Mucosa of rectum (tissue), 2 donors: ENCODE results near the gene TMEM94.
"Not testable (repeated sequence)": the region's sequence is repeated elsewhere in the genome, so short reads cannot be mapped to it uniquely, and the experiment has no call there.

Experiments
- H3K27ac ChIP-seq, 2 donors: one replicate each; pipeline ENCODE4 v1.7.0; 2013; ENCODE audit warnings: inconsistent platforms in 2 of 2, low read depth in 2 of 2, low read length in 2 of 2
- H3K27me3 ChIP-seq, 2 donors: one replicate each; pipeline ENCODE4 v1.7.0; 2013; ENCODE audit warnings: low read length in 2 of 2; ENCODE audit not compliant: control insufficient read depth in 2 of 2, insufficient read depth in 2 of 2
- H3K36me3 ChIP-seq, 2 donors: one replicate each; pipeline ENCODE4 v1.7.0; 2013; ENCODE audit warnings: low read length in 2 of 2; ENCODE audit not compliant: control insufficient read depth in 2 of 2, insufficient read depth in 2 of 2
- H3K4me1 ChIP-seq, 2 donors: one replicate each; pipeline ENCODE4 v1.7.0; 2013; ENCODE audit warnings: low read length in 2 of 2, mild to moderate bottlenecking in 1 of 2; ENCODE audit not compliant: control insufficient read depth in 2 of 2, insufficient read depth in 2 of 2
- H3K4me3 ChIP-seq, 2 donors: one replicate each; pipeline ENCODE4 v1.7.0; 2013; ENCODE audit warnings: low read length in 2 of 2
- H3K9ac ChIP-seq, 2 donors: one replicate each; pipeline ENCODE4 v1.7.0; 2013; ENCODE audit warnings: low read length in 2 of 2, low read depth in 1 of 2, mild to moderate bottlenecking in 1 of 2
- H3K9me3 ChIP-seq, 2 donors: one replicate each; pipeline ENCODE4 v1.7.0; 2013; ENCODE audit warnings: low read length in 2 of 2; ENCODE audit not compliant: control insufficient read depth in 2 of 2
- donor health status: healthy.
- donor health status: Normal muscosa, but diverticular disease.

TMEM94 gene

DNA sequence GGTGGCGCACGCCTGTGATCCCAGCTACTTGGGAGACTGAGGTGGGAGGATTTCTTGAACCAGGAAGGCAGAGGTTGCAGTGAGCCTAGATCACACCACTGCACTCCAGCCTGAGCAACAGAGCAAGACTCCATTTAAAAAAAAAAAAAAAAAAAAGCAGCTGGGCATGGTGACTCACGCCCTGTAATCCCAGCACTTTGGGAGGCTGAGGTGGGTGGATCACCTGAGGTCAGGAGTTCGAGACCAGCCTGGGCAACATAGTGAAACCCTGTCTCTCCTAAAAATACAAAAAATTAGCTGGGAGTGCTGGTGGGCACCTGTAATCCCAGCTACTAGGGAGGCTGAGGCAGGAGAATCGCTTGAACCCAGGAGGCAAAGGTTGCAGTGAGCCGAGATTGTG, 10.5 kb upstream of the TMEM94 start:
- H3K4me1 ChIP-seq, H3K36me3 ChIP-seq, H3K4me3 ChIP-seq, H3K9me3 ChIP-seq, H3K27ac ChIP-seq, H3K9ac ChIP-seq, H3K27me3 ChIP-seq: not testable (repeated sequence)

GRCh38 chr17:75447951-75448856, 8.2 kb upstream of the TMEM94 start:
- Histone ChIP-seq H3K27ac (no peak overlapping the region), H3K9me3 (no peaks in the 10 kb centered on the region), H3K27me3 (no peaks in the 10 kb centered on the region), H3K4me1 (peaks cover 0 to 1% of the 10 kb centered on the region in 2 donors), H3K36me3 (no peaks in the 10 kb centered on the region), H3K9ac (no peak overlapping the region), H3K4me3 (no peak overlapping the region)

- H3K27me3 ChIP-seq: no peaks in the 10 kb centered on the region
- no peak overlapping the region for H3K4me3 ChIP-seq
- no peaks in the 10 kb centered on the region for H3K36me3 ChIP-seq
- H3K27ac ChIP-seq: no peak overlapping the region
- H3K9ac ChIP-seq: no peak overlapping the region
- no peaks in the 10 kb centered on the region for H3K9me3 ChIP-seq
- H3K4me1 ChIP-seq: peaks cover 4 to 6% of the 10 kb centered on the region in 2 donors
These were observed 6.2 kb upstream of the TMEM94 start for GRCh38 chr17:75450270-75450669.

GRCh38 chr17:75454193-75454592, 2.2 kb upstream of the TMEM94 start:
- H3K9ac ChIP-seq: no peak overlapping the region
- H3K27ac ChIP-seq: peak overlapping the region; percentile 46 to 78
- no peaks in the 10 kb centered on the region for H3K9me3 ChIP-seq
- H3K27me3 ChIP-seq: no peaks in the 10 kb centered on the region
- peaks cover 19 to 22% of the 10 kb centered on the region in 2 donors for H3K4me1 ChIP-seq
- no peaks in the 10 kb centered on the region for H3K36me3 ChIP-seq
- no peak overlapping the region for H3K4me3 ChIP-seq

- peaks cover 24 to 27% of the 10 kb centered on the region in 2 donors for H3K4me1 ChIP-seq
These were observed 1.8 kb upstream of the TMEM94 start for GRCh38 chr17:75454672-75455071.

GRCh38 chr17:75456039-75456416, 407 bp upstream of the TMEM94 start:
- Histone ChIP-seq H3K9ac (peak overlapping the region; percentile 98 to 99), H3K9me3 (no peaks in the 10 kb centered on the region), H3K4me3 (peak overlapping the region; percentile 71 to 92), H3K27me3 (no peaks in the 10 kb centered on the region), H3K27ac (peak overlapping the region; percentile 86 to 87), H3K4me1 (peaks cover 30 to 33% of the 10 kb centered on the region in 2 donors), H3K36me3 (no peaks in the 10 kb centered on the region)

More at GRCh38 chr17:75454672-75455071, 1.8 kb upstream of the TMEM94 start:
- not testable (repeated sequence) for H3K27me3 ChIP-seq, H3K27ac ChIP-seq, H3K4me3 ChIP-seq, H3K36me3 ChIP-seq, H3K9me3 ChIP-seq, H3K9ac ChIP-seq

DNA sequence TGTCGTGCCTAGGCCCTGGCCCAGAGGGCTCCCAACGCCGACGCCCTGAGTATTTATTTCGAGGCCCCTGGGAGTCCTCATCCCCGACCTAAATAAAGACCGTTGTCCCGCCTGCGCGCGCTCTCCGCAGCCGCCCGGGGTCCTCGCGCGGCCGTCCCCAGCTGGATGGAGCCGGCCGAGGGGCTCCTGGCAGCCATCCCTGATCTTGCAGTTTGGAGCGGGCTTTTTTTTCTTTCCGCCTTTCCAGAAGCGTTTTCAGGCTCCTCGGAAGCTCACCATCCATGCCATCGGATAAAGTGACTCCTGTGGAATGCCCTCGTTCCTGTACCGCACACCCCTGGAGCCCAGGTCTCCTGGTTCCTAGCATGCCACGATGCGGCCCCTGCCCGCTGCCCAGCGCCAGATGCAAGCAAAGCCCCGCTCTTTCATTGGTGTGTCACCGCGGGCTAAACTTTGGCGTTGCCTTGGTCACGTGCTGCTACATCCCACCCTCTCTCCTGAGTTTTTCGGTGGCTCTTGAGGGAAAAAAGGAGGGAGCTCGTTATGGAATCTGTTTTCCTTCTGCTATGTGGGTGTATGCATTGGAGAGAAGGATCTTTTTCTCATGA, 716 bp downstream of the TMEM94 start:
- peak overlapping the region; percentile 71 to 87 for H3K27ac ChIP-seq
- H3K27me3 ChIP-seq: no peaks in the 10 kb centered on the region
- H3K36me3 ChIP-seq: no peaks in the 10 kb centered on the region
- H3K4me1 ChIP-seq: peaks cover 30 to 33% of the 10 kb centered on the region in 2 donors
- no peaks in the 10 kb centered on the region for H3K9me3 ChIP-seq
- peak overlapping the region; percentile 98 to 99 for H3K9ac ChIP-seq
- H3K4me3 ChIP-seq: peak overlapping the region; percentile 90 to 92

GRCh38 chr17:75459246-75459589, 2.8 kb downstream of the TMEM94 start:
- Histone ChIP-seq H3K36me3 (peaks cover 3 to 4% of the 10 kb centered on the region in 2 donors), H3K27ac (peak overlapping the region; percentile 81 to 89), H3K9me3 (no peaks in the 10 kb centered on the region), H3K27me3 (no peaks in the 10 kb centered on the region), H3K9ac (peak overlapping the region; percentile 61 to 63), H3K4me1 (peaks cover 24 to 29% of the 10 kb centered on the region in 2 donors), H3K4me3 (peak overlapping the region; percentile 5 to 42)

GRCh38 chr17:75459590-75460267, 3.3 kb downstream of the TMEM94 start:
- H3K27me3 ChIP-seq: no peaks in the 10 kb centered on the region
- H3K4me1 ChIP-seq: peaks cover 24 to 29% of the 10 kb centered on the region in 2 donors
- no peaks in the 10 kb centered on the region for H3K9me3 ChIP-seq
- peaks cover 3 to 4% of the 10 kb centered on the region in 2 donors for H3K36me3 ChIP-seq
- peak overlapping the region in 1 of 2 donors; percentile 42 for H3K4me3 ChIP-seq
- H3K27ac ChIP-seq: peak overlapping the region; percentile 81 to 89
- H3K9ac ChIP-seq: peak overlapping the region; percentile 61 to 63

DNA sequence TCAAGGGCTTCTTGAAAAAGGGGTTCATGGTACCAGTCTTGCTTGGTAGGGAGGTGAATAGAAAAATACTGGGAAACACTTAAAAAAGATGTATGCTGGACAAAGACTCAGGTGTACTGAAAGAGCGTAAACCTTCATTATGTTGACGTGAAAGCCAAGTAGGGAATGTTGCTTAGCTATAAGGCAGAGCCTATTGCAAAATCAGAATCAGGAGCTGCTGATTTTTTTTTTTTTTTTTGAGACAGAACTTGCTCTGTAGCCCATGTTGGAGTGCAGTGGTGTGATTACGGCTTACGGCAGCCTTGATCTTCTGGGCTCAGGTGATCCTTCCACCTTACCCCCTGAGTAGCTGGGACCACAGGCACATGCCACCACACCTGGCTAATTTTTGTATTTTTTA, 3.9 kb downstream of the TMEM94 start:
- H3K27ac ChIP-seq: peak overlapping the region; percentile 81 to 89
- peak overlapping the region in 1 of 2 donors; percentile 42 for H3K4me3 ChIP-seq
- no peaks in the 10 kb centered on the region for H3K9me3 ChIP-seq
- H3K27me3 ChIP-seq: no peaks in the 10 kb centered on the region
- peaks cover 3 to 4% of the 10 kb centered on the region in 2 donors for H3K36me3 ChIP-seq
- H3K4me1 ChIP-seq: peaks cover 24 to 29% of the 10 kb centered on the region in 2 donors
- peak overlapping the region in 1 of 2 donors; percentile 63 for H3K9ac ChIP-seq
